T-helper 1 cell treated with Interleukin-12 subunit alpha and Interleukin-12 subunit beta and Interleukin-4 antibody, amounts not matched to agents 30 ng/mL and 1 ng/mL, for 36 hours (primary cell): Measurements from ENCODE around the gene MYCBPAP. TPM values are rescaled to one million over a fixed set of nuclear protein-coding genes. Genes with fewer than 3 reads are reported as not detected.

ENCODE experiments used
- intact Hi-C: fragments of 100-400 bp; cut with micrococcal nuclease; formaldehyde crosslinking; loops from one replicate; pipeline ENCODE4 v1.15.1; 2024
- total RNA-seq: library from RNA; stranded (reverse); gene quantifications from 2 replicates; pipeline ENCODE4 v1.2.3, GENCODE V29; 2022

MYCBPAP gene
- total RNA-seq, 1 donor from 2014 or later: 7.5 TPM

- intact Hi-C loops: loop anchor here (10.0 kb wide), 1 partner anchor 705 kb away; no protein-coding TSS in a partner anchor
These were observed 41.2 kb downstream of the MYCBPAP start for GRCh38 chr17:50549256-50549941.

- intact Hi-C loops: loop anchor here (10.0 kb wide), 1 partner anchor 705 kb away; no protein-coding TSS in a partner anchor
These were observed 41.7 kb downstream of the MYCBPAP start for GRCh38 chr17:50549969-50550368.

- intact Hi-C loops: no loop called here
These were observed 42.6 kb downstream of the MYCBPAP start for GRCh38 chr17:50550661-50551432.

GRCh38 chr17:50551433-50551815, 43.2 kb downstream of the MYCBPAP start:
- intact Hi-C loops: no loop called here

GRCh38 chr17:50551884-50552283, 43.6 kb downstream of the MYCBPAP start:
- intact Hi-C loops: no loop called here

GRCh38 chr17:50554201-50554600, 46.0 kb downstream of the MYCBPAP start:
- intact Hi-C loops: no loop called here

GRCh38 chr17:50556803-50557202, 48.6 kb downstream of the MYCBPAP start:
- intact Hi-C loops: no loop called here

- intact Hi-C loops: no loop called here
These were observed 49.4 kb downstream of the MYCBPAP start for GRCh38 chr17:50557630-50558029.

- intact Hi-C loops: no loop called here
These were observed 49.9 kb downstream of the MYCBPAP start for GRCh38 chr17:50558091-50558490.

GRCh38 chr17:50558581-50558940, 50.3 kb downstream of the MYCBPAP start:
- intact Hi-C loops: no loop called here

- intact Hi-C loops: loop anchor here (1.0 kb wide), 1 partner anchor 51 kb away; the partner anchor contains the start of gene MYCBPAP
These were observed 50.8 kb downstream of the MYCBPAP start for GRCh38 chr17:50558941-50559614.

GRCh38 chr17:50559674-50560184, 51.5 kb downstream of the MYCBPAP start:
- intact Hi-C loops: loop anchor here (1.0 kb wide), 7 partner anchors 12 to 162 kb away; partner anchors contain the start of genes ANKRD40, MYCBPAP, RSAD1 and SPATA20

GRCh38 chr17:50560185-50560824, 52.1 kb downstream of the MYCBPAP start, which contains the start of gene CACNA1G:
TSS of gene CACNA1G (plus strand) at chr17:50560715. CDS start at chr17:50561460, 745 bp downstream.
- intact Hi-C loops: loop anchor here (1.0 kb wide), 6 partner anchors 13 to 161 kb away; partner anchors contain the start of genes ANKRD40, RSAD1 and SPATA20

- intact Hi-C loops: loop anchor here (1.0 kb wide), 6 partner anchors 14 to 160 kb away; partner anchors contain the start of genes ANKRD40, RSAD1 and SPATA20
These were observed 52.9 kb downstream of the MYCBPAP start for GRCh38 chr17:50560931-50561745.

- intact Hi-C loops: no loop called here
These were observed 53.5 kb downstream of the MYCBPAP start for GRCh38 chr17:50561746-50562141.

- intact Hi-C loops: no loop called here
These were observed 54.2 kb downstream of the MYCBPAP start for GRCh38 chr17:50562242-50563091.

GRCh38 chr17:50563092-50563511, 54.9 kb downstream of the MYCBPAP start:
- intact Hi-C loops: no loop called here

GRCh38 chr17:50564916-50565315, 56.7 kb downstream of the MYCBPAP start:
- intact Hi-C loops: no loop called here
